Erythroblast (primary cell): ENCODE data around the gene KIF26B.

Experiments
- GATA1 ChIP-seq: IDR thresholded peaks from 2 replicates; pipeline ENCODE4 v1.6.1; 2011; ENCODE audit warnings: low read depth, mild to moderate bottlenecking, control low read depth, low read length, moderate library complexity
- POLR2A ChIP-seq: IDR thresholded peaks from 2 replicates; pipeline ENCODE4 v1.6.1; 2011; ENCODE audit warnings: mild to moderate bottlenecking, low read length

DNA sequence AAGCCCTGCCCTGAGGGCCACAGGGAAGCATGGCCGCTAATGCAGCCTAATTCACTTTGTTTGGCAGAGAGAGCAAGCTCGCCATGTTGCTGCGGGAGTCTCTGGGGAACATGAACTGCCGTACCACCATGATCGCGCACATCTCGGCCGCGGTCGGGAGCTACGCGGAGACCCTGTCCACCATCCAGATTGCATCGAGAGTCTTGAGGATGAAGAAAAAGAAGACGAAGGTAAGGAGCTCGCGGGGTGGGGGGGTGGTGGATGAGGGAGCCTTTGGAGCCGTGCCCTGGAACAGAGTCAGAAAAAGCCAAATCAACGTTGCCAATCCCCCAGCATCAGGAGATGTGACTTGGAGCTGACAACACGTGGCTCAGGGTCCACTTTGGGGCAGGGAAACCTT is 529.4 kb downstream of the KIF26B start:
- TF ChIP-seq POLR2A = no peak
- no peak for TF ChIP-seq GATA1
